Peyer's patch (tissue), 4 donors: ENCODE results near the gene ANKRD13C.

Experiments
- CTCF ChIP-seq, 6 experiments: fragments of 450-650 bp in 4 of 6; fragments of 200-600 bp in 2 of 6; sonication (generic) in 1 of 6; IDR thresholded peaks; one replicate each; pipeline ENCODE4 v1.5.1; 2017 to 2019; ENCODE audit warnings: antibody characterized with exemption in 6 of 6, mild to moderate bottlenecking in 3 of 6, moderate library complexity in 1 of 6
- POLR2A ChIP-seq, 2 donors: fragments of 450-650 bp; IDR thresholded peaks; one replicate each; pipeline ENCODE4 v1.5.1; 2017; ENCODE audit warnings: antibody characterized with exemption in 2 of 2, mild to moderate bottlenecking in 2 of 2, moderate library complexity in 2 of 2

- TF ChIP-seq CTCF (IDR thresholded peaks at IDR 0.05) (no peak), POLR2A (IDR thresholded peaks at IDR 0.05) (no peak)
Measured at GRCh38 chr1:70317087-70317486, 37.4 kb downstream of the ANKRD13C start.
